WTC11 (cell line): ENCODE data around the gene MCF2L. TPM values are rescaled to one million over a fixed set of nuclear protein-coding genes. Genes with fewer than 3 reads are reported as not detected.
"Not testable (repeated sequence)": the region's sequence is repeated elsewhere in the genome, so short reads cannot be mapped to it uniquely, and the experiment has no call there.

Experiments used
- ATAC-seq: fragments of 200-7000 bp; cut with Tn5 transposase; 2 replicates; pipeline ENCODE4 v1.10.0; 2021; ENCODE audit warnings: mild to moderate bottlenecking, moderate library complexity
- CTCF ChIA-PET: fragments of 300-600 bp; sonication (Branson Sonifier 250); formaldehyde crosslinking; loops from one replicate; lab custom pipeline; 2021; ENCODE audit warnings: antibody characterized with exemption; lab: Charles Lee
- POLR2A ChIA-PET: fragments of 350-600 bp; sonication (Branson Sonifier 250); formaldehyde crosslinking; loops from one replicate; lab custom pipeline; 2021; ENCODE audit warnings: antibody characterized with exemption; lab: Charles Lee
- DNase-seq: peaks from one replicate; pipeline ENCODE4 v3.0.0; 2021; ENCODE audit warnings: low spot score
- H3K27ac Mint-ChIP-seq: 2 replicates; pipeline ENCODE4 v1.8.0; 2021; ENCODE audit warnings: mixed read lengths
- H3K27me3 Mint-ChIP-seq: 2 replicates; pipeline ENCODE4 v1.8.0; 2021; ENCODE audit warnings: low read depth, mild to moderate bottlenecking, moderate library complexity, mixed read lengths
- H3K36me3 Mint-ChIP-seq: 2 replicates; pipeline ENCODE4 v1.8.0; 2021; ENCODE audit warnings: mixed read lengths
- H3K4me1 Mint-ChIP-seq: 2 replicates; pipeline ENCODE4 v1.8.0; 2022; ENCODE audit warnings: mixed read lengths
- H3K4me3 Mint-ChIP-seq: 2 replicates; pipeline ENCODE4 v1.8.0; 2021; ENCODE audit warnings: mild to moderate bottlenecking, moderate library complexity, mixed read lengths
- H3K9me3 Mint-ChIP-seq: 2 replicates; pipeline ENCODE4 v1.8.0; 2021; ENCODE audit warnings: mixed read lengths
- ETV6 ChIP-seq: sonication (generic); formaldehyde crosslinking; IDR thresholded peaks from 2 replicates; pipeline ENCODE4 v1.8.1; 2022; ENCODE audit warnings: mild to moderate bottlenecking, missing genetic modification reagents
- GTF2I ChIP-seq: fragments of 250-450 bp; sonication (Bioruptor Pico); conservative IDR thresholded peaks from 2 replicates; pipeline ENCODE4 v1.4.0; 2021; ENCODE audit warnings: mild to moderate bottlenecking
- total RNA-seq: library from RNA; stranded (reverse); gene quantifications from 3 replicates; pipeline ENCODE4 v1.2.3, GENCODE V29; 2021
- TF ChIP-seq, protein P1 (sequence below): sonication (generic); formaldehyde crosslinking; IDR thresholded peaks from 2 replicates; pipeline ENCODE4 v1.8.1; 2023; ENCODE audit warnings: mild to moderate bottlenecking, missing genetic modification reagents, moderate library complexity
- TF ChIP-seq, protein P2 (sequence below): sonication (generic); formaldehyde crosslinking; IDR thresholded peaks from 2 replicates; pipeline ENCODE4 v1.8.0; 2022; ENCODE audit warnings: missing genetic modification reagents
- TF ChIP-seq, protein P3 (sequence below): sonication (generic); formaldehyde crosslinking; IDR thresholded peaks from 2 replicates; pipeline ENCODE4 v1.8.0; 2022; ENCODE audit warnings: mild to moderate bottlenecking, missing genetic modification reagents
- TF ChIP-seq, protein P4 (sequence below): fragments of 250-450 bp; sonication (Bioruptor Pico); conservative IDR thresholded peaks from 2 replicates; pipeline ENCODE4 v1.9.0; 2021; ENCODE audit warnings: mild to moderate bottlenecking

The MCF2L gene
- total RNA-seq, 1 experiment from 2014 or later = 34.8 TPM

- Mint-ChIP-seq H3K4me1 (peaks cover 7% of the 10 kb centered on the region), H3K36me3 (no peaks in the 10 kb centered on the region), H3K27ac (no peak overlapping the region), H3K9me3 (no peaks in the 10 kb centered on the region)
- no peak for ATAC-seq
- CTCF ChIA-PET = no interaction called here
- TF ChIP-seq, protein P1, sequence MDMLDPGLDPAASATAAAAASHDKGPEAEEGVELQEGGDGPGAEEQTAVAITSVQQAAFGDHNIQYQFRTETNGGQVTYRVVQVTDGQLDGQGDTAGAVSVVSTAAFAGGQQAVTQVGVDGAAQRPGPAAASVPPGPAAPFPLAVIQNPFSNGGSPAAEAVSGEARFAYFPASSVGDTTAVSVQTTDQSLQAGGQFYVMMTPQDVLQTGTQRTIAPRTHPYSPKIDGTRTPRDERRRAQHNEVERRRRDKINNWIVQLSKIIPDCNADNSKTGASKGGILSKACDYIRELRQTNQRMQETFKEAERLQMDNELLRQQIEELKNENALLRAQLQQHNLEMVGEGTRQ (CRISPR knock-in tag) = no peak
- no peak for TF ChIP-seq ETV6 (CRISPR knock-in tag)
- TF ChIP-seq, all 79 proteins: peak for 0
- H3K27me3 Mint-ChIP-seq = no peaks in the 10 kb centered on the region
- POLR2A ChIA-PET = no interaction called here
- DNase-seq = no peak
- H3K4me3 Mint-ChIP-seq = no peak overlapping the region
Observed at GRCh38 chr13:113057084-113057483, 88.1 kb downstream of the MCF2L start.

DNA sequence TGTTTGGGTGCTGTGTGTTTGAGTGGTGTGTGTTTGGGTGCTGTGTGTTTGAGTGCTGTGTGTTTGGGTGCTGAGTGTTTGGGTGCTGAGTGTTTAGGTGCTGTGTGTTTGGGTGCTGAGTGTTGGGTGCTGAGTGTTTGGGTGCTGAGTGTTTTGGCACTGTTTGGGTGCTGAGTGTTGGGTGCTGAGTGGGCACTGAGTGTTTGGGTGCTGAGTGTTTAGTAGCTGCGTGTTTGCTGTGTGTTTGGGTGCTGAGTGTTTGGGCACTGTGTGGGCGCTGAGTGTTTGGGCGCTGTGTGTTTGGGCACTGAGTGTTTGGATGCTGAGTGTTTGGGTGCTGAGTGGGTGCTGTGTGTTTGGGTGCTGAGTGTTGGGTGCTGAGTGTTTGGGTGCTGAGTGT, 88.5 kb downstream of the MCF2L start:
- H3K27me3 Mint-ChIP-seq, CTCF ChIA-PET, H3K4me1 Mint-ChIP-seq, POLR2A ChIA-PET, ATAC-seq, H3K36me3 Mint-ChIP-seq, DNase-seq, H3K27ac Mint-ChIP-seq, H3K4me3 Mint-ChIP-seq, H3K9me3 Mint-ChIP-seq: not testable (repeated sequence)

DNA sequence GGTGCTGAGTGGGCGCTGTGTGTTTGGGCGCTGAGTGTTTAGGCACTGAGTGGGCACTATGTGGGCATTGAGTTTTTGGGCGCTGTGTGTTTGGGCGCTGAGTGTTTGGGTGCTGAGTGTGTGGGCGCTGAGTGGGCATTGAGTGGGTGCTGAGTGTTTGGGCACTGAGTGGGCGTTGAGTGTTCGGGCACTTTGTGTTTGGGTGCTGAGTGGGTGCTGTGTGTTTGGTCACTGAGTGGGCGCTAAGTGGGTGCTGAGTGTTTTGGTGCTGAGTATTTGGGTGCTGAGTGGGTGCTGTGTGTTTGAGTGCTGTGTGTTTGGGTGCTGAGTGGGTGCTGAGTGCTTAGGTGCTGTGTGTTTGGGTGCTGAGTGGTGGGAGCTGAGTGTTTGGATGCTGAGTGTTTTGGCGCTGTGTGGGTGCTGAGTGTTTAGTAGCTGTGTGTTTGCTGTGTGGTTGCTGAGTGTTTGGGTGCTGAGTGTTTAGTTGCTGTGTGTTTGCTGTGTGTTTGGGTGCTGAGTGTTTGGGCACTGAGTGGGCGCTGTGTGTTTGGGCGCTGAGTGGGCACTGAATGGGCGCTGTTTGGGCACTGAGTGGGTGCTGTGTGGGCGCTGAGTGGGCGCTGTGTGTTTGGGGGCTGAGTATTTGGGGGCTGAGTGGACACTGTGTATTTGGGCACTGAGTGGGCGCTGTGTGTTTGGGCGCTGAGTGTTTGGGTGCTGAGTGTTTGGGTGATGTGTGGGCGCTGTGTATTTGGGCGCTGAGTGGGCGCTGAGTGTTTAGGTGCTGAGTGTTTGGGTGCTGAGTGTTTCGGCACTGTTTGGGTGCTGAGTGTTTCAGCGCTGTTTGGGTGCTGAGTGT, 89.3 kb downstream of the MCF2L start:
- no peak for DNase-seq
- peaks cover 7% of the 10 kb centered on the region for H3K4me1 Mint-ChIP-seq
- ATAC-seq = no peak
- ChIA-PET POLR2A (no interaction called here), CTCF (interaction anchor here (1.9 kb wide), 1 partner anchor 24 kb away, joined by 10 read pairs; no protein-coding TSS in a partner anchor)
- no peaks in the 10 kb centered on the region for H3K9me3 Mint-ChIP-seq
- H3K27ac Mint-ChIP-seq = no peak overlapping the region
- TF ChIP-seq GTF2I (CRISPR knock-in tag) = peak; percentile 81; the same call in 1 of the 2 replicates
- TF ChIP-seq, protein P2, sequence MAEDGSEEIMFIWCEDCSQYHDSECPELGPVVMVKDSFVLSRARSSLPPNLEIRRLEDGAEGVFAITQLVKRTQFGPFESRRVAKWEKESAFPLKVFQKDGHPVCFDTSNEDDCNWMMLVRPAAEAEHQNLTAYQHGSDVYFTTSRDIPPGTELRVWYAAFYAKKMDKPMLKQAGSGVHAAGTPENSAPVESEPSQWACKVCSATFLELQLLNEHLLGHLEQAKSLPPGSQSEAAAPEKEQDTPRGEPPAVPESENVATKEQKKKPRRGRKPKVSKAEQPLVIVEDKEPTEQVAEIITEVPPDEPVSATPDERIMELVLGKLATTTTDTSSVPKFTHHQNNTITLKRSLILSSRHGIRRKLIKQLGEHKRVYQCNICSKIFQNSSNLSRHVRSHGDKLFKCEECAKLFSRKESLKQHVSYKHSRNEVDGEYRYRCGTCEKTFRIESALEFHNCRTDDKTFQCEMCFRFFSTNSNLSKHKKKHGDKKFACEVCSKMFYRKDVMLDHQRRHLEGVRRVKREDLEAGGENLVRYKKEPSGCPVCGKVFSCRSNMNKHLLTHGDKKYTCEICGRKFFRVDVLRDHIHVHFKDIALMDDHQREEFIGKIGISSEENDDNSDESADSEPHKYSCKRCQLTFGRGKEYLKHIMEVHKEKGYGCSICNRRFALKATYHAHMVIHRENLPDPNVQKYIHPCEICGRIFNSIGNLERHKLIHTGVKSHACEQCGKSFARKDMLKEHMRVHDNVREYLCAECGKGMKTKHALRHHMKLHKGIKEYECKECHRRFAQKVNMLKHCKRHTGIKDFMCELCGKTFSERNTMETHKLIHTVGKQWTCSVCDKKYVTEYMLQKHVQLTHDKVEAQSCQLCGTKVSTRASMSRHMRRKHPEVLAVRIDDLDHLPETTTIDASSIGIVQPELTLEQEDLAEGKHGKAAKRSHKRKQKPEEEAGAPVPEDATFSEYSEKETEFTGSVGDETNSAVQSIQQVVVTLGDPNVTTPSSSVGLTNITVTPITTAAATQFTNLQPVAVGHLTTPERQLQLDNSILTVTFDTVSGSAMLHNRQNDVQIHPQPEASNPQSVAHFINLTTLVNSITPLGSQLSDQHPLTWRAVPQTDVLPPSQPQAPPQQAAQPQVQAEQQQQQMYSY (CRISPR knock-in tag) = no peak
- TF ChIP-seq, all 79 proteins: peak for 1
- H3K4me3 Mint-ChIP-seq = no peak overlapping the region
- no peaks in the 10 kb centered on the region for H3K27me3 Mint-ChIP-seq
- H3K36me3 Mint-ChIP-seq = no peaks in the 10 kb centered on the region

GRCh38 chr13:113058988-113059850, 90.2 kb downstream of the MCF2L start:
- Mint-ChIP-seq H3K4me3 (no peak overlapping the region), H3K4me1 (peaks cover 7% of the 10 kb centered on the region), H3K27ac (no peak overlapping the region), H3K9me3 (no peaks in the 10 kb centered on the region), H3K36me3 (no peaks in the 10 kb centered on the region), H3K27me3 (no peaks in the 10 kb centered on the region)
- CTCF ChIA-PET = interaction anchor here (1.2 to 2.2 kb wide), 4 partner anchors 25 to 116 kb away, joined by 5 to 10 read pairs (median 7); no protein-coding TSS in a partner anchor
- TF ChIP-seq, protein P3, sequence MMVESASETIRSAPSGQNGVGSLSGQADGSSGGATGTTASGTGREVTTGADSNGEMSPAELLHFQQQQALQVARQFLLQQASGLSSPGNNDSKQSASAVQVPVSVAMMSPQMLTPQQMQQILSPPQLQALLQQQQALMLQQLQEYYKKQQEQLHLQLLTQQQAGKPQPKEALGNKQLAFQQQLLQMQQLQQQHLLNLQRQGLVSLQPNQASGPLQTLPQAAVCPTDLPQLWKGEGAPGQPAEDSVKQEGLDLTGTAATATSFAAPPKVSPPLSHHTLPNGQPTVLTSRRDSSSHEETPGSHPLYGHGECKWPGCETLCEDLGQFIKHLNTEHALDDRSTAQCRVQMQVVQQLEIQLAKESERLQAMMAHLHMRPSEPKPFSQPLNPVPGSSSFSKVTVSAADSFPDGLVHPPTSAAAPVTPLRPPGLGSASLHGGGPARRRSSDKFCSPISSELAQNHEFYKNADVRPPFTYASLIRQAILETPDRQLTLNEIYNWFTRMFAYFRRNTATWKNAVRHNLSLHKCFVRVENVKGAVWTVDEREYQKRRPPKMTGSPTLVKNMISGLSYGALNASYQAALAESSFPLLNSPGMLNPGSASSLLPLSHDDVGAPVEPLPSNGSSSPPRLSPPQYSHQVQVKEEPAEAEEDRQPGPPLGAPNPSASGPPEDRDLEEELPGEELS (CRISPR knock-in tag) = no peak
- TF ChIP-seq, protein P4, sequence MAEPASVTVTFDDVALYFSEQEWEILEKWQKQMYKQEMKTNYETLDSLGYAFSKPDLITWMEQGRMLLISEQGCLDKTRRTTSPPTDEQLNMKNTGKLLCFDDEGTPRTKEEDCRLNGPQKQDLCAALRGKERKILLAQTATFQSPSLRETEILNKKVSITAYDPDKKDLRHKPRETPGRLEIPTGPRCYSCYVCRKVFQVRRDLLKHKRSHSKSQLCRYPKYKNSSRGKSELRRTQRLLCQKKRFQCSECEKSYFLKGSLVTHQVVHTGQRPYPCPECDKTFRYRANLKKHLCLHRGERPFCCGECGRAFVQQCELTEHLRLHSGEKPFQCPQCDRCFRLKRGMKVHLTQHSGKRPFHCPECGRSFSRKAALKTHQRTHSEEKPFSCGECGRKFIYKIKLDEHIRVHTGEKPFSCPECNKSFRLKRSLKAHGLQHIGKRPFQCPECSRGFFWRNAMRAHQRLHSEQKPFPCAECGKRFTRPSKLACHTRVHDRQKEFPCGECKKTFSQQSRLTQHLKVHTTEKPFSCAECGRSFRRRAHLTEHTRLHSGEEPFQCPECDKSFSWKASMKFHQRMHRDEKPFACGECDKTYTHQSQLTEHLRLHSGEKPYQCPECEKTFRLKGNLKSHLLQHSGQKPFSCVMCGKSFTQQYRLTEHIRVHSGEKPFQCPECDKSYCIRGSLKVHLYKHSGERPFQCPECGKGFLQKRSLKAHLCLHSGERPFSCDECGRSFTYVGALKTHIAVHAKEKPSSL (CRISPR knock-in tag) = no peak
- ATAC-seq (no peak), DNase-seq (no peak)
- POLR2A ChIA-PET = no interaction called here
